KMS-11 (cell line): Measurements from ENCODE around the gene MYO9B.

Experiments
- H2AFZ ChIP-seq: fragments of 200-600 bp; sonication (generic); 2 replicates; pipeline ENCODE4 v1.6.1; 2016; ENCODE audit warnings: antibody characterized with exemption, mixed run types, low read depth
- H3K27ac ChIP-seq: fragments of 200-600 bp; sonication (generic); 2 replicates; pipeline ENCODE4 v1.6.1; 2016; ENCODE audit warnings: mild to moderate bottlenecking, mixed run types
- H3K27me3 ChIP-seq: fragments of 200-600 bp; sonication (generic); 2 replicates; pipeline ENCODE4 v1.6.1; 2017; ENCODE audit warnings: mild to moderate bottlenecking, low read depth, mixed run types, moderate library complexity; ENCODE audit not compliant: insufficient read depth
- H3K36me3 ChIP-seq: fragments of 200-600 bp; sonication (generic); 2 replicates; pipeline ENCODE4 v1.6.1; 2017; ENCODE audit warnings: mild to moderate bottlenecking, mixed run types; ENCODE audit not compliant: insufficient read depth
- H3K4me1 ChIP-seq: fragments of 200-600 bp; sonication (generic); 2 replicates; pipeline ENCODE4 v1.6.1; 2016; ENCODE audit warnings: mild to moderate bottlenecking, low read depth, mixed run types; ENCODE audit not compliant: poor library complexity, severe bottlenecking
- H3K4me2 ChIP-seq: fragments of 200-600 bp; sonication (generic); 2 replicates; pipeline ENCODE4 v1.7.0; 2016; ENCODE audit warnings: mild to moderate bottlenecking, mixed run types
- H3K4me3 ChIP-seq: fragments of 200-600 bp; sonication (generic); IDR thresholded peaks from 2 replicates; pipeline ENCODE4 v1.6.1; 2017; ENCODE audit warnings: low read depth, low read length, mixed read lengths; ENCODE audit not compliant: insufficient read depth
- H3K79me2 ChIP-seq: fragments of 200-600 bp; sonication (generic); 2 replicates; pipeline ENCODE4 v1.6.1; 2016; ENCODE audit warnings: low read depth, mixed run types; ENCODE audit not compliant: insufficient read depth
- H3K9ac ChIP-seq: fragments of 200-600 bp; sonication (generic); 2 replicates; pipeline ENCODE4 v1.6.1; 2016; ENCODE audit warnings: mild to moderate bottlenecking, mixed run types
- H4K20me1 ChIP-seq: fragments of 200-600 bp; sonication (generic); 2 replicates; pipeline ENCODE4 v1.6.1; 2016; ENCODE audit warnings: mild to moderate bottlenecking, mixed run types; ENCODE audit not compliant: insufficient read depth
- CTCF ChIP-seq: fragments of 200-600 bp; sonication (generic); conservative IDR thresholded peaks from 2 replicates; pipeline ENCODE4 v1.6.1; 2017; ENCODE audit warnings: low read depth, mild to moderate bottlenecking, antibody characterized with exemption, low read length, moderate library complexity, mixed read lengths

The MYO9B gene

GRCh38 chr19:17124025-17124424 lies 48.4 kb downstream of the MYO9B start:
- no peak for TF ChIP-seq CTCF
- Histone ChIP-seq H3K4me2 (no peak overlapping the region), H3K9ac (no peak overlapping the region)

GRCh38 chr19:17125062-17125727 lies 49.6 kb downstream of the MYO9B start:
- Histone ChIP-seq H3K36me3 (no peaks in the 10 kb centered on the region), H4K20me1 (no peaks in the 10 kb centered on the region), H3K27ac (no peak overlapping the region), H3K4me3 (no peak overlapping the region), H2AFZ (no peak overlapping the region), H3K4me1 (no peaks in the 10 kb centered on the region), H3K27me3 (no peaks in the 10 kb centered on the region), H3K79me2 (no peaks in the 10 kb centered on the region), H3K9ac (no peak overlapping the region), H3K4me2 (no peak overlapping the region)
- TF ChIP-seq CTCF, result no peak

More at GRCh38 chr19:17124025-17124424, 48.4 kb downstream of the MYO9B start:
- H3K79me2 ChIP-seq, result no peaks in the 10 kb centered on the region
- H3K4me1 ChIP-seq, result no peaks in the 10 kb centered on the region
- H3K4me3 ChIP-seq, result no peak overlapping the region
- H3K27me3 ChIP-seq, result no peaks in the 10 kb centered on the region
- H3K27ac ChIP-seq, result no peak overlapping the region
- H3K36me3 ChIP-seq, result no peaks in the 10 kb centered on the region
- H2AFZ ChIP-seq, result no peak overlapping the region
- H4K20me1 ChIP-seq, result no peaks in the 10 kb centered on the region

GRCh38 chr19:17125728-17126677 lies 50.4 kb downstream of the MYO9B start:
- H2AFZ ChIP-seq, result no peak overlapping the region
- no peak overlapping the region for H3K4me2 ChIP-seq

GRCh38 chr19:17127671-17128070 lies 52.1 kb downstream of the MYO9B start:
- no peaks in the 10 kb centered on the region for H3K4me1 ChIP-seq
- H3K4me3 ChIP-seq, result no peak overlapping the region
- no peaks in the 10 kb centered on the region for H3K36me3 ChIP-seq
- H2AFZ ChIP-seq, result no peak overlapping the region
- TF ChIP-seq CTCF, result no peak
- H3K79me2 ChIP-seq, result no peaks in the 10 kb centered on the region
- H3K9ac ChIP-seq, result no peak overlapping the region
- no peaks in the 10 kb centered on the region for H3K27me3 ChIP-seq
- H4K20me1 ChIP-seq, result no peaks in the 10 kb centered on the region
- no peak overlapping the region for H3K27ac ChIP-seq
- no peak overlapping the region for H3K4me2 ChIP-seq

More at GRCh38 chr19:17125728-17126677, 50.4 kb downstream of the MYO9B start:
- Histone ChIP-seq H3K79me2 (no peaks in the 10 kb centered on the region), H3K27ac (no peak overlapping the region), H4K20me1 (no peaks in the 10 kb centered on the region), H3K36me3 (no peaks in the 10 kb centered on the region), H3K4me1 (no peaks in the 10 kb centered on the region), H3K4me3 (no peak overlapping the region), H3K27me3 (no peaks in the 10 kb centered on the region), H3K9ac (no peak overlapping the region)
- TF ChIP-seq CTCF, result no peak
